ENCODE results near the gene ALDH2.
A peak's percentile ranks its signal among the peaks of the same experiment; 100 is the strongest.
"Not testable (repeated sequence)": the region's sequence is repeated elsewhere in the genome, so short reads cannot be mapped to it uniquely, and the experiment has no call there.

Gene ALDH2

DNA sequence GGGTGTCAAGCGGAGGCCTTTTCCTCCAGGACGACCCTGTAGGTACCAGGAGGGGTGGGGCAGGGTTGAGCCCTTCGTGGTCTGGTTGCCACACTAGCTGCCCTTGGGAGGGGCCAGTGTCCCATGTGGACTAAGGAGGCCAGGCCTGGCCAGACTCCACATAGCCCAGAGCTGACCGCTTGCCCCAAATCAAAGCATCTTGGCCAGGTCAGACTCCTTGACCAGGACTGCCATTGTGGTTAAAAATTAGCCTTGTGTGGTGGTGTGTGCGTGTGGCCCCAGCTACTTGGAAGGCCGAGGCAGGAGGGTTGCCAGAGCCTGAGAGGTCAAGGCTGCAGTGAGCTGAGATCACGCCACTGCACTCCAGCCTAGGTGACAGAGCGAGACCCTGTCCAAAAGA, 24.8 kb downstream of the ALDH2 start:
- no peak for DNase-seq

- DNase-seq: no peak
These were observed 25.6 kb downstream of the ALDH2 start for GRCh38 chr12:111792155-111792855.

DNA sequence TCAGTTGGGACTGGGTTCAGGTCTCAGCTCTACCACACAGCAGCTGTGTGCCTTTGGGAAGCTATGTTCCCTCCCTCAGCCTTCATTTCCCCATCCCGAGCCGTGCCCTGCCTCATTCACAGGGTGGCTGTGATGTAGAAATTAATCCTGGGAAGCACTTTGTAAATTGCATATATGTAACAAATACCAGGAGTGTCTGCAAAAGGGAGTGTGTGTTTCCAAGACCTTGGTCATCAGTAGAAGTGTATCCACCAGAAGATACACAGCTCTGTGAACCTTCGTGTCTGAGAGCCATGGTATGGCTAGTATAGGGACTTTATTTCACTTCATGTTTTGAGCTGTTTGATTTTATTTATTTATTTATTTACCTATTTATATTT, 26.1 kb downstream of the ALDH2 start:
- DNase-seq: no peak

- DNase-seq: no peak
These were observed 31.4 kb downstream of the ALDH2 start for GRCh38 chr12:111798182-111798581.

DNA sequence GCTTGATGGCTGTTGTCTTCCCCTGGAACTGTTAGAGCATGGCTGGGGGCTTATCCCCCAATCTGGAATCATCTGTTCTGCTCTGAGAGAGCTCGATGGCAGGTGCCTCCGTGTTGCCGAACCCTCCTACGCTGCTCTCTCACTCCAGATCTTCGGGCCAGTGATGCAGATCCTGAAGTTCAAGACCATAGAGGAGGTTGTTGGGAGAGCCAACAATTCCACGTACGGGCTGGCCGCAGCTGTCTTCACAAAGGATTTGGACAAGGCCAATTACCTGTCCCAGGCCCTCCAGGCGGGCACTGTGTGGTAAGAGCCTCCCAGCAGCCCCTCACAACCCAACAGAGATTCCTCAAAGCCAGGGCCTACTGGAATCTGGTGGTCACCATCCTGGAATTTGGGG, 33.0 kb downstream of the ALDH2 start:
- DNase-seq: no peak

DNA sequence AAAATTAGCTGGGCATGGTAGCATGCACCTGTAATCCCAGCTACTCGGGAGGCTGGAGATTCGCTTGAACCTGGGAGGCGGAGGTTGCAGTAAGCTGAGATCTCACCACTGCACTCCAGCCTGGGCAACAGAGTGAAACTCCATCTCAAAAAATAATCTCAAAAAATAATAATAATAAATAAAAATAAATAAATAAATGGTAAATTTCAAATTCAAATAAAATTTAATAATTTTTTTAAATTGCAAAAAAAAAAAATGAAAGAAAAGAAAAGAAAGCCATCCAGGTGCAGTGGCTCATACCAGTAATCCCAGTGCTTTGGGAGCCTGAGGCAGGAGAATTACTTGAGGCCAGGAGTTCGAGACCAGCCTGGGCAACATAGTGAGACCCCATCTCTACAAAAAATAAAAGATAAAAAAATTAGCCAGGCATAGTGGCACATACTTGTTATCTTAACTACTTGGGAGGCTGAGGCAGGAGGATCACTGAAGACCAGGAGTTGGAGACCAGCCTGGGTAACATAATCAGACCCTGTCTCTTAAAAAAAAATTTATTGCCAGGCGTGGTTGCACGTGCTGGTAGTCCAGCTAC, 36.4 kb downstream of the ALDH2 start:
- DNase-seq: no peak

GRCh38 chr12:111803851-111804250, 37.1 kb downstream of the ALDH2 start:
- no peak for DNase-seq

- DNase-seq: no peak
These were observed 39.6 kb downstream of the ALDH2 start for GRCh38 chr12:111806304-111806703.

DNA sequence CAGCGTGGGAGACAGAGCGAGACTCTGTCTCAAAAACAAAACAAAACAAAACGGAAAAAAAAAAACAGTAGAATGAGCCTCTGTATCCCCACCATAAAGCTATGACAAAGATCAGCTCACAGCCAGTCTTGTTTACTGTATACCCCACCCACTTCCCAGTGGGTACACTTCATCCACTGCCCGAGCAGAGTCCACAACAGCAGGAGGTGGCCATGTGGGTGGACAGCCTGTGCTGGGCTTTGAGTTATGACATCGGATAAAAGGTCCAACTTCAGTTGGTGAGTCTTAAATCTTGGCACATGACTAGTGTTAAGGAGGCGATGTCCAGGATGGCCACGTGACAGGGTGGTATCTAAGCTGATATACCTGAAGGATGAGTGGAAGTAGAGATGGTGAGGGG, 40.5 kb downstream of the ALDH2 start:
- DNase-seq: no peak

- peak; percentile 72 for DNase-seq
These were observed 46.4 kb downstream of the ALDH2 start for GRCh38 chr12:111812881-111813741.

DNA sequence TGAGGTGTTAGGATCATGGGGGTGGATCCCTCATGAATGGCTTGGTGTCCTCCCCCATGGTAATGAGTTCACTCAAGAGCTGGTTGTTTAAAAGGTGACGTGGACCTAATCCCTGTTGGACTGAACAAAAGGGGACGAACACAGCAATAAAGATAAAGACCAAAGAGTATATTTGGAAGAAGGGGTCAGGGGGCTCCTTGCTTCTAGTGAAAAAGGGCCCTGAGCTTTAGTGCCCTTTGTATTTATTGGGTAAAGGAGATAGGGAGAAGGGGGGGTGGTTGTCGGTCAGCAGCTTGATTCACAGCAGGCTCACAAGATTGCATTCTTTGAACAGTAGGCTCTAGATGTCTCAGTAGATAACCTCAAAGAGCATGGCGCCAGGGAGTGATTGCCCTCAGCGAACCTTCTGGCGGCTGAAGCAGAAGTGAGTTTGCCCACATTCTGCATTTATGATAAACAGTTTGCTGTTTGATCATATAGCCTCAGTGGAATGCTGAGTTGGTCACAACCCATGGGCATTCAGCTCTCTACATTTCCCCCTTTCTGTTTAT, 49.4 kb downstream of the ALDH2 start:
- DNase-seq: no peak

DNA sequence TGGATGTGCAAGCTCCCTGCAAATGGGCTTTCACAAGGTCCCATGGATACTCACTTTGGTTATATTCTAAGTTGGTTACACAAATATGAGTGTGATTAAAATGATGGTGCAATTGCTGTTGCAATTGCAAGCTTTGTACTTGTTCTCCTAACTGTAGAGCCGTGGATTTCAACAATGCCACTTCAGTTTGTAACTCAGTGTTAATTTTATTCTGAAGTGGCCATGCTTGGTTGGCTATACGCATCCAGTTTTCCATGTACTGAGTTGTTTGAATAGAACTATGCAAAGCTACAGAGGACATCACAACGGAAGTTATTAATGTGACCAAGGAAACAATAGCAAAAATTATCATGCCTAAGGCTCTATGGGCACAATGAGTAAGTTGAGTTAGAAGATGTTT, 50.2 kb downstream of the ALDH2 start:
- not testable (repeated sequence) for DNase-seq

DNA sequence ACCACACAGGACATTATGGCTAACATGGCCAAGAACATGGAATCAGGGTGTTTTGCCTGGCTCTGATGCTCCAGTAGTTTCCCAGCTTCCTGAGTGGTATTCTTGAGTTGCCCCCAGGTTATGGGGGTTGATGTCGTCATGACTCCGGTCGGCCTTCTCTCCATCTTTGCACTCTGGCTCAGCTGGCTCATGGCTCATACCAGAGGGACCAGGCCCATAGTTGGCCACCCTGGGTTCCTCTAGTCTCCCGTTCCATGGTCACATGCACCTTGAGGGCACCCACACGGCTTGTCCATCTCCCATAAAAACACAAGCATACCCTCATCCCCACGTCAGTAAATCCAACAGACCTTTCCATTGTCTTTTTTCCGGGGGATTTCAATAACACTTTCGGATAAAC, 51.6 kb downstream of the ALDH2 start:
- no peak for DNase-seq

DNA sequence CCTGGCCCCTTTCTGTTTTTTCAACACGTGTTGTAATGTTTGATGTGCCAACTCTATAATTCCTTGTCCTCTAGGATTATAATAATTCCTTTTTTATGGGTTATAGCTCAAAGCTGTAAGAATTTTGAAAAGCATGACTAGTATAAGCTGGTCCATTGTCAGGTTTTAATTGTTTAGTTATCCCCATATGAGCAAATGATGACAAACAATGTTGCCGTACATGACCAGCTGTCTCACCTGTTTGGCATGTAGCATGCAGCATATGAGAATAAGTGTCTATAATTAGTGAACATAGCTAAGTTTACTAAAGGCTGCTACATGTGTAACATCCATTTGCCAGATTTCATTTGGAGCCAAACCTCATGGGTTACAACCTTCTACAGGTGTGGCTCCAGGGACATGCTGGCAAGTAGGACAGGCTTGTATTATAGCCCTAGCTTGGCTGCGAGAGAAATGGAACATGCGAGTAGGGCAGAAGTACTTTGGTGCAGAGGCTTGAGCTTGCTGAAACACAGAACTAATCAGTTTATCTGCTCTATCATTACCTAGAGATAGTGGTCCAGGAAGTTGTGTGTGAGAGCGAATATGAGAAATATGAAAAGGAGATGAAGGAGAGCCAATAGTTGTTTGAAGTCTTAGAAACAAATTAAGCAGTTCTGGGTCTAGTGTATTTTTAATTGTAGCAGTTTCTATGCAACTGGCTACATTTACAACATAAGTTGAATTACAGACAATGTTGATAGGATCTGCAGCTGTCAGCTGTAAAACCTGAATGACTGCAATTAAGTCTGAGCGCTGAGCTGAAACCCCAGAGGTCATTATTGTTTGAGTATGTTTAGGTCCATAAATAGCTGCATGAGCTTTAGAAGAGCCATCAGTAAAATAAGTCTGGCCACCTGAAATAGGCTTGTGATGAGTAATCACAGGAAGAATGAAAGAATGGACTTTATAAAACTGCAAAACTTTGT, 52.7 kb downstream of the ALDH2 start:
- DNase-seq: no peak

DNA sequence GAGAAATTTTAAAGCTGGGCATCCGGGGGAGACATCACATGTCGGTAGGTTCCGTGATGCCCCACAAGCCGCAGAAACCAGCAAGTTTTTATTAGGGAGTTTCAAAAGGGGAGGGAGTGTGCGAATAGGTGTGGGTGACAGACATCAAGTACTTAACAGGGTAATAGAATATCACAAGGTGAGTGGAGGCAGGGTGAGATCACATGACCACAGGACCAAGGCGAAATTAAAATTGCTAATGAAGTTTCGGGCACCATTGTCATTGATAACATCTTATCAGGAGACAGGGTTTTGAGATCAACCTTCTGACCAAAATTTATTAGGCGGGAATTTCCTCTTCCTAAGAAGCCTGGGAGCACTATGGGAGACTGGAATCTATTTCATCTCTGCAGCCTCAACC, 54.1 kb downstream of the ALDH2 start:
- DNase-seq: not testable (repeated sequence)

DNA sequence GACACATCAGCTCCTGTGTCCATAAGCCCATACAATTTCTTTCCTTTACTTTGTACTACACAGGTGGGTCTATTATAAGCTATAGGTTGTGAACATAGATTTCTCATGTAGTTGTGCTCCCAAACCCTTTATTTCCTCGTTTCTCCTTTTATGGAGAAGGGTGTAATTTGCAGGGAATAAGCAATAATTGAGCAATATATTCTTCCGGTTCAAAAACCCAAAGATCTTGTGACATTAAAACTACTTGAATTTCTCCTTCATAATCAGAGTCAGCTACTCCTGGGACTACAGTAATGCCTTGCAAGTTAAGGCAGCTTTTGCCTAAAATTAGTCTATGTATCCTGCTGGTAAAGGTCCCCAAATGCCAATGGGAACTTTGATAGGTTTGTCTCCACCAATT, 56.2 kb downstream of the ALDH2 start:
- DNase-seq: no peak

DNA sequence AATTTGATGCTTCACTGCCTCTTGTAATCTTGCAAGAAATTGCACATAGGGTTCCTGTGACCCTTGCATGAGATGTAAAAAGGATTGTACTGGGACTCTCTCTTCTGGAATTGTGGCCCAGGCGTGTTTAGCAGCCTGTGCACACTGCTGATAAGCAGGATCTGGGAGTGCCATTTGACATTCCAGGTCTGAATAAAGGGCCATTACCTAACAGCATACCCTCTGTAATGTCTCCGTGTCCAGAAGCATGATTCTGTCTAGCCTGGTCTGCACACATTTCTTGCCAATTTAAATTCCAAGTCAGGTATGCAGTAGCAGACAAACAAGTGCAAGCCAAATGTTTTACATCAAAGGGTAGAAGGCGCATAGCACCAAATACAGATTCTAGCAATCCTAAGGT, 57.2 kb downstream of the ALDH2 start:
- DNase-seq: no peak

DNA sequence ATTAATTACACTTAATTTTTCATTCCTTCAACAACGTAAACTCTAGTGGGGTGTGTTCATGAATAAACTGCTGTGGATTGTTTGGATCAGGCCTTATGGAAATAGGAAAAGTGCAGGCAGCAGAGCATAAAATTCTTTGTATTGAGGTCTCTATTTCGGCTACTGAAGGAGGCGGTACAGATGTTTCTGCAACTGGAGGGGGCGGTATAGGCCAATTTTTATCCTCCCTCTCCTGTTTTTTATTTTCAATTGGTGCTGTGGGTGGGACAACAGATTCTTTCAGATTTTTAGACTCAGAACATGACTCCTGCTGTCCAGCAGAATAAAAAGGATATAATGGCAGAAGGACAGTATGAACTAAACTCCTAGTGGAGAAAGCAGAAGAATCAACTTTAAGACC, 57.6 kb downstream of the ALDH2 start:
- not testable (repeated sequence) for DNase-seq

GRCh38 chr12:111825509-111825908, 58.8 kb downstream of the ALDH2 start:
- no peak for DNase-seq

GRCh38 chr12:111826316-111826715, 59.6 kb downstream of the ALDH2 start:
- no peak for DNase-seq

- no peak for DNase-seq
These were observed 60.3 kb downstream of the ALDH2 start for GRCh38 chr12:111826992-111827391.

- no peak for DNase-seq
These were observed 61.2 kb downstream of the ALDH2 start for GRCh38 chr12:111827907-111828306.

All from retina (tissue), 1 donor.